SKM-1 treated with dmso at 0.1 percent for 144 hours (cell line): ENCODE measurements around the gene IGSF9.
"Not testable (repeated sequence)": the region's sequence is repeated elsewhere in the genome, so short reads cannot be mapped to it uniquely, and the experiment has no call there.

Source experiments
- DNase-seq: peaks from one replicate; lab custom pipeline; 2025; ENCODE audit not compliant: unreplicated experiment; lab: John Stamatoyannopoulos, UW

IGSF9 gene

GRCh38 chr1:159921700-159922504 is 23.5 kb downstream of the IGSF9 start:
- DNase-seq: no peak

- DNase-seq: no peak
Measured at GRCh38 chr1:159921251-159921650, 24.2 kb downstream of the IGSF9 start.

DNA sequence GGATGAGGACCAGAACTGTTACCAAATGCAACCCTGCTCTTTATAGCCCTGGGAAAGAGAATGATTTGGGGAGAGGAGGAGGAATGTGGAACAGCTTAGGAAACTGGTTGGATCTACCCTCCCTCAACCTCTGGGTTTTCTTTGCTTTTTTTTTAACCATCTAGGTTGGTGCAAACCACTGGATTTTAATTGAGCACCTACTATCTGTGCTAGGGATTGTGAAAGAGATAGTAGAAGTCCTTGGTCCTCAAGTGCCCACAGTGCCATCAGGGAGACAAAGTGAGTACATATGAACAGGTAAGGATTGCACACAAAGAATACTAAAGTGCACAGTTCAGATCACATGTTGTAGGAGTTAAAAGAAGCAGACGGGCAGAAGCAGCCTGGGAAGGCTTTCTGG is 24.8 kb downstream of the IGSF9 start:
- no peak for DNase-seq

GRCh38 chr1:159920202-159920601 is 25.2 kb downstream of the IGSF9 start:
- DNase-seq: no peak

- no peak for DNase-seq
Measured at GRCh38 chr1:159919236-159919865, 26.1 kb downstream of the IGSF9 start.

DNA sequence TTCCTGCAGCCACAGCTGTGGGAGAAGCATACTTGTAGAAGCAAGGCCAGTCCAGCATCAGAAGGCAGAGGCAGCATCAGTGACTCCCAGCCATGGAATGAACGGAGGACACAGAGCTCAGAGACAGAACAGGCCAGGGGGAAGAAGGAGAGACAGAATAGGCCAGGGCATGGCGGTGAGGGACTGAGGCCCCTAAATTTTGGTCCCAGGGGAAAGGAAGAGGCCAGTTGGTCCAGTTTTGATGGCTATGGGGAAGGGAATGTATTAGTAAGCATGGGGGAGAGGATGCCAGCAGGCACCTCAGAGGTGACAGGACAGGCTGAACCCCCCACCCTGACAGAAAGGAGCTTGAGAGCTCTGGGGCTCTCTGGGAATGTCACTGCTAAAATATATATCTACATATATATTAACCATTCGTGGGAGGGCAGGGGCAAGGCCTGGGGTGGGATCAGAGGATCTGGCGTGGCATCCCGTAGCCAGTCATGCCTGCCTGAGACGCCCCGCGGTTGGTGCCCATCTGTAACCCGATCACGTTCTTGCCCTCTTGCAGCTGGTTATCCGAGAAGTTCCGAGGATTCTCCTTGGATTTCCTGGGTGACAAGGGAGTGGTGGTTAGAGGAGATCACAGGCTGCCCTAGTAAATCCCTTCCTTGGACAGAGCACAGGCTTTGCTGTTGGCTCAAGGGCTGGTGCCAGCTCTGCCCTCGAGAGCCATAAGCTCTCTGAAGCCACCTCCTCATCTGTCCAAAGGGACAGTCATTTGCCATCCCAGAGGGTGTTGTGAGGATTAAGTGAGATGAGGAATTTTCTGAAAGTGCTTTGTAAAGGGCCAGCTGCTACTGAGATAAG is 26.8 kb downstream of the IGSF9 start:
- no peak for DNase-seq

DNA sequence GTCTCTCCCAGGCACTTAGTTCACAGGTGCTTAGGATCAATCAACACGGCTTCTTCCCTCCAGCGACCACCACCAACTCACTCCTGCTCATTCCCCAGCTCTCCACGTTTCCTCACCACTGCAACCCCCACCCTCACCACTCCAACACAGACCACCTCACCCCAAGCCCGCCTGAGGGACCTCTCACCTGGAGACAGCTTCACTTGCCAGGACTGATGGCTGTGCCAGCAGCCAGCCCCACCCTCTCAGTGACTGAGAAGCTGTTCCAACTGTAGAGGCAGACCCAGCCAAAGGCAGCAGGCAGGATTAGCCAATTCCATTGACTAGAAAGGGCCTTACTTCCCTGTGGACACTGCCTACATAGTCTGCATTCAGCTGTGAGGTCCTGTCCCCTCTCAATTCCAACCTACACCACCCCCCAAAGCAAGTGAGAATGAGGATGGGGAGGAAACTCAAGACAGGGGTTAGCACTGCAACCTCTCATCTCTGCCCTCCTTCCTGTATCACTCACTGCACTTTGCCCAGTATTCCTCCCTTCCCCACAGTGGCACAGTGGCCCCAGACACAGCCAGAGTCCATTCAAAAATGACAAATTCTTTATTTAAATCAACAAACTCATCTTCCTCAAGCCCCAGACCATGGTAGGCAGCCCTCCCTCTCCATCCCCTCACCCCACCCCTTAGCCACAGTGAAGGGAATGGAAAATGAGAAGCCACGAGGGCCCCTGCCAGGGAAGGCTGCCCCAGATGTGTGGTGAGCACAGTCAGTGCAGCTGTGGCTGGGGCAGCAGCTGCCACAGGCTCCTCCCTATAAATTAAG is 27.7 kb downstream of the IGSF9 start:
- DNase-seq: no peak

DNA sequence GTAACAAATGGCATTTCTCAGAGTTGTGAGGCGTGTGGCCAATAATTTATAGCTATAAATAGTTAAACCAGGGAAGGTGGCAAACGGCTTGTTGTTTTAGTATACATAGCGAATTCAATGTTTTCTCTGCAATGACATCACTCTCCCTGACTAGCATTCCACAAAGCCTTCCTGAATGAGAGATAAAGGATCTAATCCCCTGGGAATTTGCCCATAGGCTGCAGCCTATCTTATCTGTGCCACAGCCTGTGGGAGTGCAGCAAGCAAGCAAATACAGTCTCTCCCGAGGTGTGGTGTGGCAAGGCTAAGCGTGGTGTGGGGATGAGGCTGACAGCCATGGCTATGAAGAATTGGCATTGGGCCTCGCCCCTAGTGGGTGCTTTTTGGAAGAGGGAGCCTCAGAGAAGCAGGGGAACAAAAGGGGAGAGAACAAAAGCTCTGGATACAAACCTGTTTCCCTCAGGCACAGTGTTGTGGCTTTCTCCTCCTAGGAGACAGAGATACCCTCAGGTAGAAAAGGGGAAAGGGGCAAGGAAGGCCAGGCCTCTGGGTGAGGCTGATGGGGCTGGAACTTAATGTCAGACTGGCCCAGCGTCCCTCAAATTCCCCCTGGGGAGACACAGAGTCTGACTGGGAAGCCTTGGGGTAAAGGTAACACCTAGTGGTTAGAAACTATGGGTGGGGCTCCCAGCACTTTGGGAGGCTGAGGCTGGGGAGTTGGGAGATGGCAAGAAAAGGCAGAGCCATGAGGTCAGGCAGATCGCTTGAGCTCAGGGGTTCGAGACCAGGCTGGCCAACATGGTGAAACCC is 29.0 kb downstream of the IGSF9 start:
- no peak for DNase-seq

- DNase-seq: no peak
Measured at GRCh38 chr1:159915571-159916241, 29.7 kb downstream of the IGSF9 start.

GRCh38 chr1:159914252-159915018 is 31.0 kb downstream of the IGSF9 start:
- DNase-seq: no peak

- no peak for DNase-seq
Measured at GRCh38 chr1:159913451-159914192, 31.8 kb downstream of the IGSF9 start.

GRCh38 chr1:159911326-159912070 is 33.9 kb downstream of the IGSF9 start:
- peak; percentile 56 for DNase-seq

GRCh38 chr1:159908031-159908940 is 37.1 kb downstream of the IGSF9 start:
- no peak for DNase-seq

GRCh38 chr1:159906960-159907359 is 38.5 kb downstream of the IGSF9 start:
- DNase-seq: no peak

- not testable (repeated sequence) for DNase-seq
Measured at GRCh38 chr1:159904036-159904435, 41.4 kb downstream of the IGSF9 start.

DNA sequence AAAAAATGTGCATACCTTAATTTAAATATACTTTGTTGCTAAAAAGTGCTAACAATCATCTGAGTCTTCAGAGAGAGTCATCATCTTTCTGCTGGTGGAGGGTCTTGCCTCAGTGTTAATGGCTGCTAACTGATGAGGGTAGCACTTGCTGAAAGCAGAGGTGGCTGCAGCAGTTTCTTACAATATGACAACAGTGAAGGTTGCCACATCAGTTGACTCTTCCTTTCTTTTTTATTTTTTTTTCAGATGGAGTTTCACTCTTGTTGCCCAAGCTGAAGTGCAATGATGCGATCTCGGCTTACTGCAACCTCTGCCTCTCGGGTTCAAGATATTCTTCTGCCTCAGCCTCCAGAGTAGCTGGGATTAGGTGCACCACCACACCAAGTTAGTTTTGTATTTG is 42.9 kb downstream of the IGSF9 start:
- DNase-seq: no peak
